Neural cell (in vitro differentiated cells): ENCODE data around the gene IQGAP2. TPM values are rescaled to one million over a fixed set of nuclear protein-coding genes. Genes with fewer than 3 reads are reported as not detected.
A peak's percentile ranks its signal among the peaks of the same experiment; 100 is the strongest.

Source experiments
- H2AFZ ChIP-seq: fragments of 200-600, 300-800 bp; sonication (generic), shearing (Covaris generic); 2 replicates; pipeline ENCODE4 v1.6.0; 2014; ENCODE audit warnings: low read depth, mild to moderate bottlenecking, antibody characterized with exemption, low read length, moderate library complexity
- H3F3A ChIP-seq: fragments of 200-600 bp; shearing (Covaris generic); 2 replicates; pipeline ENCODE4 v1.6.1; 2016; ENCODE audit warnings: mild to moderate bottlenecking, moderate library complexity, mixed read lengths, antibody characterized with exemption, low read length; ENCODE audit not compliant: insufficient read depth, poor library complexity, severe bottlenecking
- H3K27ac ChIP-seq: fragments of 200-600, 300-800 bp; sonication (generic), shearing (Covaris generic); 2 replicates; pipeline ENCODE4 v1.5.1; 2014; ENCODE audit warnings: mild to moderate bottlenecking, low read length, moderate library complexity
- H3K27me3 ChIP-seq: fragments of 300-800, 200-600 bp; sonication (generic), shearing (Covaris generic); 2 replicates; pipeline ENCODE4 v1.6.0; 2014; ENCODE audit warnings: mild to moderate bottlenecking, low read depth, low read length, moderate library complexity; ENCODE audit not compliant: insufficient read depth
- H3K36me3 ChIP-seq: fragments of 300-800, 200-600 bp; sonication (generic), shearing (Covaris generic); 2 replicates; pipeline ENCODE4 v1.5.1; 2014; ENCODE audit warnings: mild to moderate bottlenecking, antibody characterized with exemption, low read length, moderate library complexity; ENCODE audit not compliant: insufficient read depth
- H3K4me2 ChIP-seq: fragments of 300-800, 200-600 bp; sonication (generic), shearing (Covaris generic); 2 replicates; pipeline ENCODE4 v1.6.0; 2014; ENCODE audit warnings: mild to moderate bottlenecking, low read length
- H3K4me3 ChIP-seq: fragments of 300-800, 200-600 bp; sonication (generic), shearing (Covaris generic); 2 replicates; pipeline ENCODE4 v1.5.1; 2014; ENCODE audit warnings: mild to moderate bottlenecking, low read length, moderate library complexity
- H3K79me2 ChIP-seq: fragments of 200-600 bp; shearing (Covaris generic); replicated peaks from 2 replicates; pipeline ENCODE4 v1.6.0; 2014; ENCODE audit warnings: mild to moderate bottlenecking, low read length, moderate library complexity; ENCODE audit not compliant: insufficient read depth
- H3K9ac ChIP-seq: fragments of 300-800, 200-600 bp; sonication (generic), shearing (Covaris generic); 2 replicates; pipeline ENCODE4 v1.6.1; 2016; ENCODE audit warnings: mild to moderate bottlenecking, low read length, mixed read lengths
- H3K9me2 ChIP-seq: fragments of 200-600 bp; shearing (Covaris generic); 2 replicates; pipeline ENCODE4 v1.6.1; 2016; ENCODE audit warnings: mild to moderate bottlenecking, low read length, mixed read lengths; ENCODE audit not compliant: insufficient read depth
- H3K9me3 ChIP-seq: fragments of 200-600, 300-800 bp; sonication (generic), shearing (Covaris generic); 2 replicates; pipeline ENCODE4 v1.6.1; 2016; ENCODE audit warnings: mild to moderate bottlenecking, mixed run types, low read length, moderate library complexity, mixed read lengths
- H4K20me1 ChIP-seq: fragments of 200-600 bp; shearing (Covaris generic); 2 replicates; pipeline ENCODE4 v1.6.1; 2016; ENCODE audit warnings: mild to moderate bottlenecking, mixed run types; ENCODE audit not compliant: insufficient read depth
- CTCF ChIP-seq: fragments of 450-650 bp; IDR thresholded peaks from 2 replicates; pipeline ENCODE4 v1.5.1; 2014; ENCODE audit warnings: antibody characterized with exemption, mild to moderate bottlenecking, moderate library complexity; ENCODE audit not compliant: poor library complexity, severe bottlenecking
- EP300 ChIP-seq: fragments of 450-650 bp; conservative IDR thresholded peaks from 2 replicates; pipeline ENCODE4 v1.6.1; 2014; ENCODE audit warnings: antibody characterized with exemption, mild to moderate bottlenecking, moderate library complexity; ENCODE audit not compliant: poor library complexity, severe bottlenecking
- EZH2 ChIP-seq: fragments of 200-600, 300-800 bp; shearing (Covaris generic), sonication (generic); IDR thresholded peaks from 2 replicates; pipeline ENCODE4 v1.6.1; 2014; ENCODE audit warnings: antibody characterized with exemption, low read length, borderline replicate concordance, mild to moderate bottlenecking; ENCODE audit not compliant: insufficient read depth, poor library complexity, severe bottlenecking
- MXI1 ChIP-seq: fragments of 450-650 bp; conservative IDR thresholded peaks from 2 replicates; pipeline ENCODE4 v1.6.1; 2014; ENCODE audit warnings: antibody characterized with exemption, mild to moderate bottlenecking; ENCODE audit not compliant: poor library complexity, severe bottlenecking
- POLR2AphosphoS5 ChIP-seq: IDR thresholded peaks from 2 replicates; pipeline ENCODE4 v1.6.1; 2012
- RAD21 ChIP-seq: fragments of 450-650 bp; conservative IDR thresholded peaks from 2 replicates; pipeline ENCODE4 v1.6.1; 2014; ENCODE audit warnings: antibody characterized with exemption, mild to moderate bottlenecking, moderate library complexity
- REST ChIP-seq: IDR thresholded peaks from 2 replicates; pipeline ENCODE4 v1.6.1; 2012; ENCODE audit warnings: borderline replicate concordance
- SMC3 ChIP-seq: fragments of 450-650 bp; conservative IDR thresholded peaks from 2 replicates; pipeline ENCODE4 v1.6.1; 2014; ENCODE audit warnings: antibody characterized with exemption, mild to moderate bottlenecking, moderate library complexity; ENCODE audit not compliant: poor library complexity
- TAF1 ChIP-seq: IDR thresholded peaks from 2 replicates; pipeline ENCODE4 v1.6.1; 2012; ENCODE audit warnings: low read depth
- polyA plus RNA-seq: library from polyadenylated mRNA; depleted of rRNA; stranded (reverse); fragments of >200 nt; gene quantifications from 2 replicates; pipeline ENCODE4 v1.2.3, GENCODE V29; 2014

IQGAP2 gene
- polyA plus RNA-seq, 1 donor from 2014 or later = 5.2 TPM

GRCh38 chr5:76582230-76583162 lies 179.4 kb downstream of the IQGAP2 start:
- H3K36me3 ChIP-seq = no peaks in the 10 kb centered on the region
- no peak overlapping the region for H3K27ac ChIP-seq
- no peaks in the 10 kb centered on the region for H3K9me3 ChIP-seq
- H3F3A ChIP-seq = no peaks in the 10 kb centered on the region
- no peaks in the 10 kb centered on the region for H4K20me1 ChIP-seq
- no peaks in the 10 kb centered on the region for H3K27me3 ChIP-seq
- H3K79me2 ChIP-seq = no peaks in the 10 kb centered on the region
- no peak overlapping the region for H2AFZ ChIP-seq
- no peak overlapping the region for H3K9ac ChIP-seq
- H3K4me2 ChIP-seq = no peak overlapping the region
- TF ChIP-seq CTCF (no peak), EZH2 (no peak), TAF1 (no peak), EP300 (no peak), SMC3 (no peak), POLR2AphosphoS5 (no peak), RAD21 (no peak), MXI1 (no peak), REST (no peak)
- no peaks in the 10 kb centered on the region for H3K9me2 ChIP-seq
- H3K4me3 ChIP-seq = no peak overlapping the region

GRCh38 chr5:76583163-76584047 lies 180.3 kb downstream of the IQGAP2 start:
- Histone ChIP-seq H3K9me3 (no peaks in the 10 kb centered on the region), H3K36me3 (no peaks in the 10 kb centered on the region), H3K79me2 (no peaks in the 10 kb centered on the region), H4K20me1 (no peaks in the 10 kb centered on the region), H3K4me3 (no peak overlapping the region), H3K9ac (no peak overlapping the region), H2AFZ (no peak overlapping the region), H3K27me3 (no peaks in the 10 kb centered on the region), H3K4me2 (no peak overlapping the region), H3K27ac (no peak overlapping the region), H3F3A (no peaks in the 10 kb centered on the region), H3K9me2 (no peaks in the 10 kb centered on the region)
- peak; percentile 61 for TF ChIP-seq CTCF
- peak; percentile 65 for TF ChIP-seq SMC3
- peak; percentile 67 for TF ChIP-seq RAD21
- no peak for TF ChIP-seq MXI1
